GM10266 (cell line): Measurements from ENCODE around the gene ETV4.

Source experiments
- DNase-seq: peaks from one replicate; pipeline ENCODE4 v3.0.0; 2012; ENCODE audit errors: extremely low spot score
- CTCF ChIP-seq: IDR thresholded peaks from 2 replicates; pipeline ENCODE4 v1.5.1; 2012; ENCODE audit warnings: mild to moderate bottlenecking, low read depth; ENCODE audit not compliant: control insufficient read depth, insufficient read depth; ENCODE audit errors: missing control alignments

The ETV4 gene

DNA sequence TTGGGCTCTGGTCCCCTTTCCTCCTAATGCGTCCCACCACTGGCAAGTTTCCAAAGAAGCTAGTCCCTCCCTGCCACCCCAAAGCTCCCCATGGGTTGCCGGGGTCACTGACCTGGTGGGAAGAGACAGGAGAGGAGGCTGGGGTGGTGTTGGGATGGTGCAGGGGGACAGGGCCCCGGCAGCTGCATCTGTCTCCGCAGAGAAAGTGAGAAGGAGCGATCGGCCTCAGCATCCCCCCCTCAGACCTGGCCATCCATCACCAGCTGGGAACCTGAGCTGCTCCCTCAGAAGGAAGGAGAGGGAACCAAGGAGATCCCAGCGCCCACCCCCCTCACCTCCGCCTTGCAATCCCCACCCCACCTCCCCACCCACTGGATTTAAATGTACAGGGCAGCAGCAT is 3.3 kb downstream of the ETV4 start:
- no peak for DNase-seq
- no peak for TF ChIP-seq CTCF

GRCh38 chr17:43540821-43541674 is 5.1 kb downstream of the ETV4 start:
- no peak for TF ChIP-seq CTCF
- DNase-seq: no peak

DNA sequence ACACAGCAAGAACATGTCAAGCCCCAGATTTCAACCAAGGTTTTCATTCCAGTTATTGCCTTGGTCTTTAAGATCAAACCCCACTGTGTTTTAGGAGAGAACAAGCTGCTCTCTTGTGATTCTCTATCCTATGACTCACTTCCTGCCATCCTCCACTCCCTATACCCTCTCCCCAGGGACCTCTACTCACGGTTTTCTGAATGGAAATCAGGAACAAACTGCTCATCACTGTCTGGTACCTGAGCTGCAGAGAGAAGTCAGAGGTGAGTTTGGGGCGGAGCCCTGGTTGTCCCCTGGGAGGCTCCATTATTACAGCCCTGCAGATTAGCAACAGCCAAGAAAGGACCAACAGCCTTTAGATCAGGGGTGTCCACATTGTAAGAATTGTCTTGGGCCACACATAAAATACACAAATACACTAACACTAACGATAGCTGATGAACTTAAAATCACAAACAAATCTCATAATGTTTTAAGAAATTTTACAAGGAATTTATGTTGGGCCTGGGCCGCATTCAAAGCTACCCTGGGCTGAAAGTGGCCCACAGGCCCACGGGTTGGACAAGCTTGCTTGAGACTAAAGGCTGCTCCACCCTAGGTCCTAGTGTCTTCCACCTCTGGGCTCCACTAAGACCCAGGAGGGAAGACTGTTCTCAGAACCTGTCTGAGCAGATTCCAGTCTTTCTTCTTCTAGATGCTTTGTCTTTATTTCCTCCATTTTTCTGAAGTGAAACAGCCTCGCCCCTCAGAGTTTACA is 9.7 kb downstream of the ETV4 start:
- no peak for DNase-seq
- TF ChIP-seq CTCF: no peak

GRCh38 chr17:43534909-43535308 is 11.2 kb downstream of the ETV4 start:
- DNase-seq: no peak
- TF ChIP-seq CTCF: no peak

- DNase-seq: no peak
- TF ChIP-seq CTCF: no peak
Measured at GRCh38 chr17:43533699-43534098, 12.4 kb downstream of the ETV4 start.

GRCh38 chr17:43532581-43532980 is 13.6 kb downstream of the ETV4 start:
- no peak for TF ChIP-seq CTCF
- no peak for DNase-seq

DNA sequence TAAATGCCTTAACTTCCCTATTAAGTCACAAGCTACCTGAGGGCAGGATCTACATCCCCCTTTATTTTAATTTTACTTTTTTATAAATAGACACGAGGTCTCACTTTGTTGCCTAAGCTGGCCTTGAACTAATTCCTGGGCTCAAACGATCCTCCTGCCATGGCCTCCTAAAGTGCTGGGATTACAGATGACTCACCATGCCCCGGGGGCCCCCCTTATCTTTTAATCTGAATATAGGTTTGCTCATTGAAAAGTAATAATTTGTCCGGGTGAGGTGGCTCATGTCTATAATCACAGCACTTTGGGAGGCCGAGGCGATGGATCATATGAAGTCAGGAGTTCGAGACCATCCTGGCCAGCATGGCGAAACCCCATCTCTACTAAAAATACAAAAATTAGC is 14.2 kb downstream of the ETV4 start:
- DNase-seq: no peak
- TF ChIP-seq CTCF: no peak
